AG10803 (cell line): Measurements from ENCODE around the gene CFAP410.
"Not testable (repeated sequence)": the region's sequence is repeated elsewhere in the genome, so short reads cannot be mapped to it uniquely, and the experiment has no call there.

Experiments used
- DNase-seq: peaks from one replicate; pipeline ENCODE4 v3.0.0; 2010; ENCODE audit warnings: low read depth
- H3K4me3 ChIP-seq: 2 replicates; pipeline ENCODE4 v1.5.1; 2011; ENCODE audit warnings: mild to moderate bottlenecking, low read length, control low read depth
- CTCF ChIP-seq: conservative IDR thresholded peaks from 2 replicates; pipeline ENCODE4 v1.5.1; 2011; ENCODE audit warnings: mild to moderate bottlenecking, low read length, control low read depth, inconsistent platforms

The CFAP410 gene

DNA sequence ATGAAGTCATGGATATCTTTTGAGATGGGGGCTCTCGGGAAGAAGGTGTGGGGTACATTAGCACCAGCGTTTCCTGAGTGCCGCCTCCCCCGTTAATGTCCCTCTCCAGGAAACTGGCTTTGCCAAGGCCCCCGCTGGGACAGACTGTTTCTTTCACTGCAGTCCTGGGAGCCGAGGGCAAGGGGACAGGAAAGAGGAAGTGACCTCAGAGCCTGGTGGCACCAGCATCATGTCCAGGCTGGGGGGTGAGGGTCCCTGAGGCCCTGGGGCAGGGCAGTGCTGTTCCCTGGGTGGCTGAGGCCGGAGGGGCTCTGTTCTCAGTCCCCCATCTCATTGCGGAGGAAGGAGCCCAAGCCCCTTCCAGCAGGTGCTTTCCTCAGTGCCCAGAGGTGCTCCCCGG, 33.5 kb downstream of the CFAP410 start:
- H3K4me3 ChIP-seq, result no peak overlapping the region
- TF ChIP-seq CTCF, result no peak
- DNase-seq, result no peak

- no peak overlapping the region for H3K4me3 ChIP-seq
- peak; percentile 37 for DNase-seq
- peak; percentile 75 for TF ChIP-seq CTCF
Measured at GRCh38 chr21:44304877-44305293, 34.3 kb downstream of the CFAP410 start.

DNA sequence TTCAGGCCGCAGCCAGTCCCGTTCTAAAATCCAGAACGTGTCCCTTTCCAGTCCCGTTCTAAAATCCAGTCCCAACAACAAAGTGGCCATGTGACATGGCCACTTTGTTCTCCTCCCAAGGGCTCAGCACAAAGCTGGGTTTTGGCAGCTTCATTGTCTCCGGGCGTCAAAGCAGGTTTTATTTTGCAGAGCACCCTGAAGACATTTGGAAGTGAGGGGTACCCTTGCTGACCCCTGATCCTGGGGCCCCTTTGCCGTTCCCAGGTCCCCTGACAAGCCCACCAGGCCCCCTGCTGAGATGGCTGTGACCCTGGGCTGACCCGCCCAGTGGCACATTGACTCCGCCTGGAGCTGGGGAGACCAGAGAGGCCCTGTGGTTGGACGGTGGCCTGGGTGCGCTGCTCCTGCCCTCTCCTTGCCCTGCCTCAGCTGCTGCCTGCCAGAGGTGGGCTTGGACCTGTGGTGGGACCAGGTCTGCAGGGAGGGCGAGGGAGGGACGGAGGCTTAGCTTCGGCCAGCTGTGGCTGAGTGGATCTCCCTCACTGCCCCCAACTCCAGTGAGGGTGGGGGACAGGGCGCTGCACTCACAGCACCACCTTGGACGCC, 35.1 kb downstream of the CFAP410 start:
- H3K4me3 ChIP-seq, result no peak overlapping the region
- DNase-seq, result no peak
- no peak for TF ChIP-seq CTCF

DNA sequence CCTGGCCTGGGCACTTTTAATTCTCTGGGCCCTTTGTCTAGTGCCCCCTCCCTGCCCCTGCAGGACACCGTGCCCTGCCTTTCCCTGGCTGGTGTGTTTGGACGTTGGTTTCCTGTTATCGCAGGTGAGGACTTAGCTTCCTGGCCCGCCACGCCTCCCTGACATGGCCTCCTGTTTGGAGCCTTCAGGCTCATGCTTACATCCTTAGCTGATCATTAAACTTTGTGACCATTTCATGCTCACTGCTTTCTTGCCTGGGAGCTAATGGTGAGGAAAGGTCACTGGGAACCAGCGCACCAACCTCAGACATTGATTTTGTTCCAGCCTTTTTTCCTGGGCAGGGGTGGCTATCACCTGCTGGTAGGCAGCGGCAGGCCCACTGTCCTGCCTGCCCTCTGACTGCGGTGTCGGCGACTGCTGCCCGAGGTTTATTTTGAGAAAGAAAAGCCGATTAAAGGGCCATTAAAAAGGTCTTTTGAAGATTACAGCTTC, 35.7 kb downstream of the CFAP410 start:
- no peak for TF ChIP-seq CTCF
- H3K4me3 ChIP-seq, result no peak overlapping the region
- DNase-seq, result no peak

- H3K4me3 ChIP-seq, DNase-seq: not testable (repeated sequence)
Measured at GRCh38 chr21:44302573-44303401, 36.4 kb downstream of the CFAP410 start.

- no peak for DNase-seq
Measured at GRCh38 chr21:44301961-44302406, 37.2 kb downstream of the CFAP410 start.

DNA sequence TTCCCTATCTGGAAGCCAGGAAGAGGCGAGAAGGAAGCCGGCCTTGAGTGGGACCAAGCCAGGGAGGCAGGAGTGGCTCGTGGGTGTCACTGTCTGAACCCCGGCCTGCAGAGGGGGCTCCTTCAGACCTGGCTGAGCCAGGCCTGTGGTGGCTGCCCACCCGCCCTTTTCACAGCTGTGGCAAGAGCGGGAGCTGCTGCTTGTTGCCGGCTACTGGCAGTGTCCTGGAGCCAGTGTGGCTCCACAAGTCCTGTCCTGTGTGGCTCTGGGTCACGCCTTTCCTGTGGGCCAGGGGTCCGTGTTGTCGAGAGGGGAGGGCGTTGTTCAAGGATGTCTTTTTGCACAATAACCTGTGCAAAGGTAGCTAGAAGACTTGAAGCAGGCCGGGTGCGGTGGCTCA, 38.0 kb downstream of the CFAP410 start:
- peak overlapping the region; percentile 79 for H3K4me3 ChIP-seq
- no peak for TF ChIP-seq CTCF
- DNase-seq, result no peak

More at GRCh38 chr21:44301961-44302406, 37.2 kb downstream of the CFAP410 start:
- no peak overlapping the region for H3K4me3 ChIP-seq
- TF ChIP-seq CTCF, result no peak
